Measurements from ENCODE around the gene CRPPA.

DNA sequence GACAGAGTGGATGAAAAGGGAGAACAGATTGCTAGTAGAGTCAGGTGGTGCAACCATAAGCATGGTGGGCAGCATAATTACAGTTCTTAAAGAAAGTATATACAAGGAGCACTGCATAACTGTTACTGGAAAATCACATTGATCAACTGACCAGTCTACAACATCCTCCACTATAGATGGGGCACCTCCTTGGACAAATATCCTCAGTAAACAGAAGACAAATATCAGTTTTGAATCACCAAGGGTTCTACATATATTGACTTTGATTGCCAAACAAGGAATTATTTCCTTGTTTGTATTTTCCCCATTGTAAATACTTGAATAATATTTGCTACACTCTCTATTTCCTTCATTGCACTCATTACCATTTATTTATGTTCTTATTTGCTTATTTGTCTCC lies 17.6 kb upstream of the CRPPA start:
- TF ChIP-seq ATF3 (IDR thresholded peaks at IDR 0.05) (no peak), CTCF (IDR thresholded peaks at IDR 0.05 in 2 of 3, conservative IDR thresholded peaks at IDR 0.05 in 1 of 3; ENCODE audit: borderline replicate concordance in 1 of 3, insufficient read depth in 1 of 3, low read depth in 2 of 3, low read length in 2 of 3) (no peak), EZH2phosphoT487 (IDR thresholded peaks at IDR 0.05; ENCODE audit: borderline replicate concordance) (no peak), YY1 (IDR thresholded peaks at IDR 0.05; ENCODE audit: extremely low read depth, insufficient replicate concordance, low read depth, low read length) (no peak), POLR2A (IDR thresholded peaks at IDR 0.05; ENCODE audit: borderline replicate concordance, extremely low read depth, insufficient read depth, insufficient read length) (no peak), POLR2AphosphoS5 (IDR thresholded peaks at IDR 0.05; ENCODE audit: low read depth, low read length) (no peak)

All from HCT116 (cell line).